ENCODE results near the gene RRP8. TPM values are rescaled to one million over a fixed set of nuclear protein-coding genes. Genes with fewer than 3 reads are reported as not detected.

The RRP8 gene
- total RNA-seq, 1 experiment from 2014 or later = 16.0 TPM

- Histone ChIP-seq H2BK20ac (ENCODE audit: low read depth, low read length, poor library complexity, severe bottlenecking) (no peak overlapping the region), H3K4me2 (ENCODE audit: insufficient read depth, insufficient read length, low read length) (peak overlapping the region; percentile 50), H2BK15ac (ENCODE audit: low read depth, low read length) (no peak overlapping the region), H3K14ac (ENCODE audit: insufficient read depth, low read length) (0 out of 2 replicates have a peak overlapping the region, but pooled peaks have one; percentile 3), H4K8ac (replicated peaks; ENCODE audit: insufficient read length, low read depth, low read length) (no peak overlapping the region), H3K56ac (ENCODE audit: insufficient read length, low read depth, low read length) (no peak overlapping the region), H3K79me1 (ENCODE audit: insufficient read depth, low read depth, low read length, poor library complexity, severe bottlenecking) (no peaks in the 10 kb centered on the region), H2BK12ac (ENCODE audit: insufficient read length, low read depth, low read length) (no peak overlapping the region), H3K79me2 (ENCODE audit: insufficient read depth, low read length) (no peaks in the 10 kb centered on the region), H2AFZ (ENCODE audit: low read length) (no peak overlapping the region), H3K4me1 (ENCODE audit: insufficient read depth, low read length) (no peaks in the 10 kb centered on the region), H3K18ac (ENCODE audit: insufficient read length, low read depth, low read length) (no peak overlapping the region), H3K27ac (ENCODE audit: insufficient read length, low read depth, low read length) (no peak overlapping the region), H3K9me3 (ENCODE audit: control insufficient read depth, low read depth, low read length) (no peaks in the 10 kb centered on the region), H3K27me3 (ENCODE audit: insufficient read depth, low read length) (peaks cover 18% of the 10 kb centered on the region; the same call in 1 of the 2 replicates), H3K23ac (ENCODE audit: insufficient read length, low read depth, low read length) (no peak overlapping the region), H4K20me1 (ENCODE audit: control insufficient read depth, insufficient read depth, insufficient read length) (no peaks in the 10 kb centered on the region), H2BK5ac (ENCODE audit: insufficient read length, low read length) (no peak overlapping the region), H4K5ac (ENCODE audit: insufficient read length, low read depth, low read length) (no peak overlapping the region), H3K9ac (ENCODE audit: extremely low read depth, insufficient read length, low read length) (no peak overlapping the region), H3K23me2 (ENCODE audit: insufficient read length, low read depth, low read length, poor library complexity, severe bottlenecking) (peaks cover 9% of the 10 kb centered on the region), H3T11ph (ENCODE audit: low read length) (no peak overlapping the region), H2AK5ac (ENCODE audit: insufficient read length, low read length) (no peak overlapping the region), H4K91ac (ENCODE audit: insufficient read length, low read depth, low read length) (no peak overlapping the region), H2BK120ac (ENCODE audit: low read depth, low read length, poor library complexity, severe bottlenecking) (no peak overlapping the region), H3K4ac (ENCODE audit: low read depth, low read length) (no peak overlapping the region)
- Mint-ChIP-seq H3K9me3 (no peaks in the 10 kb centered on the region), H3K27me3 (ENCODE audit: low read depth) (peaks cover 49% of the 10 kb centered on the region), H3K4me1 (peaks cover 3% of the 10 kb centered on the region in 2 experiments; a peak in 2 of 4 replicates), H3K4me3 (peak overlapping the region; percentile 59 to 76), H3K36me3 (ENCODE audit: insufficient read depth in 1 of 3, low read depth in 3 of 3) (peaks cover 2 to 31% (median 17%) of the 10 kb centered on the region in 3 experiments; a peak in 6 of 7 replicates), H3K27ac (no peak overlapping the region)
- TF ChIP-seq, protein P1, sequence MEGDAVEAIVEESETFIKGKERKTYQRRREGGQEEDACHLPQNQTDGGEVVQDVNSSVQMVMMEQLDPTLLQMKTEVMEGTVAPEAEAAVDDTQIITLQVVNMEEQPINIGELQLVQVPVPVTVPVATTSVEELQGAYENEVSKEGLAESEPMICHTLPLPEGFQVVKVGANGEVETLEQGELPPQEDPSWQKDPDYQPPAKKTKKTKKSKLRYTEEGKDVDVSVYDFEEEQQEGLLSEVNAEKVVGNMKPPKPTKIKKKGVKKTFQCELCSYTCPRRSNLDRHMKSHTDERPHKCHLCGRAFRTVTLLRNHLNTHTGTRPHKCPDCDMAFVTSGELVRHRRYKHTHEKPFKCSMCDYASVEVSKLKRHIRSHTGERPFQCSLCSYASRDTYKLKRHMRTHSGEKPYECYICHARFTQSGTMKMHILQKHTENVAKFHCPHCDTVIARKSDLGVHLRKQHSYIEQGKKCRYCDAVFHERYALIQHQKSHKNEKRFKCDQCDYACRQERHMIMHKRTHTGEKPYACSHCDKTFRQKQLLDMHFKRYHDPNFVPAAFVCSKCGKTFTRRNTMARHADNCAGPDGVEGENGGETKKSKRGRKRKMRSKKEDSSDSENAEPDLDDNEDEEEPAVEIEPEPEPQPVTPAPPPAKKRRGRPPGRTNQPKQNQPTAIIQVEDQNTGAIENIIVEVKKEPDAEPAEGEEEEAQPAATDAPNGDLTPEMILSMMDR (conservative IDR thresholded peaks at IDR 0.05) = no peak
- no CpG with 5 or more reads among the region's 102 CpGs for WGBS (ENCODE audit: extremely low coverage, insufficient read length, low lambda C conversion rate)
- DNase-seq = peak; percentile 68
Measured at GRCh38 chr11:6629892-6630631, 26.6 kb upstream of the RRP8 start.
